ENCODE results near the gene POLR3B.

DNA sequence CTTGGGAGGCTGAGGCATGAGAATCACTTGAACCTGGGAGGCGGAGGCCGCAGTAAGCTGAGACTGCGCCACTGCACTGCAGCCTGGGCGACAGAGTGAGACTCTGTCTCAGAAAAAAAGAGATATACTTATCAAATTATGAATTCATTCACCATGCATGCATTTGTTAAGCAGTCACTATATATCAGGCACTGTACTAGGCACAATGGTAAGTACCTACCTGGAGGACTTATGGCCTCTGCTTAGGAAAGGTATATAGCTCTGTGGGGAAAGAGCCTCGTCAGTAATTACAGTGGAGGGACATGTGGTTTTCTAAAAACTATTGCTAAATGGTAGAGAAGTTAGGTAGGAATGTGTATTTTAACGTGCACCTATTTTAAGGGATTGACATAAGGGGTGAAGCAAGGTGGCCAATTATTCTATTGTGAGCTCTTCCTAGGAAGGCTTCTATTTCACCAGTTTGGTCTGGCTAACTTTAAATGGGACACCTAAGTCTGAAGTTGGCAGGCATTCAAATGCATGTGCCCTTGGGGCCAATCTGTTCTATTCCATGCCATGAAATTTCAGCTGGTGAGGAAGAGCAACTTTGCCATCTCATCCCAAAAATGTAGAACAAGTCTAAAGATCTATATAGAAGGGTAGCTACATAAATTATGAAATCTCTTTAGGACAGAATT lies 40.0 kb upstream of the POLR3B start:
- no peak for TF ChIP-seq CTCF (conservative IDR thresholded peaks at IDR 0.05; ENCODE audit: low read depth, low read length)
- TF ChIP-seq EZH2 (IDR thresholded peaks at IDR 0.05; ENCODE audit: borderline replicate concordance, low read depth, low read length, poor library complexity, severe bottlenecking), result no peak
